ENCODE measurements around the gene KIF3B. TPM values are rescaled to one million over a fixed set of nuclear protein-coding genes. Genes with fewer than 3 reads are reported as not detected.

Gene KIF3B
- total RNA-seq, result 10 to 100 TPM; 69.3 to 90.4 (median 78.9) TPM

DNA sequence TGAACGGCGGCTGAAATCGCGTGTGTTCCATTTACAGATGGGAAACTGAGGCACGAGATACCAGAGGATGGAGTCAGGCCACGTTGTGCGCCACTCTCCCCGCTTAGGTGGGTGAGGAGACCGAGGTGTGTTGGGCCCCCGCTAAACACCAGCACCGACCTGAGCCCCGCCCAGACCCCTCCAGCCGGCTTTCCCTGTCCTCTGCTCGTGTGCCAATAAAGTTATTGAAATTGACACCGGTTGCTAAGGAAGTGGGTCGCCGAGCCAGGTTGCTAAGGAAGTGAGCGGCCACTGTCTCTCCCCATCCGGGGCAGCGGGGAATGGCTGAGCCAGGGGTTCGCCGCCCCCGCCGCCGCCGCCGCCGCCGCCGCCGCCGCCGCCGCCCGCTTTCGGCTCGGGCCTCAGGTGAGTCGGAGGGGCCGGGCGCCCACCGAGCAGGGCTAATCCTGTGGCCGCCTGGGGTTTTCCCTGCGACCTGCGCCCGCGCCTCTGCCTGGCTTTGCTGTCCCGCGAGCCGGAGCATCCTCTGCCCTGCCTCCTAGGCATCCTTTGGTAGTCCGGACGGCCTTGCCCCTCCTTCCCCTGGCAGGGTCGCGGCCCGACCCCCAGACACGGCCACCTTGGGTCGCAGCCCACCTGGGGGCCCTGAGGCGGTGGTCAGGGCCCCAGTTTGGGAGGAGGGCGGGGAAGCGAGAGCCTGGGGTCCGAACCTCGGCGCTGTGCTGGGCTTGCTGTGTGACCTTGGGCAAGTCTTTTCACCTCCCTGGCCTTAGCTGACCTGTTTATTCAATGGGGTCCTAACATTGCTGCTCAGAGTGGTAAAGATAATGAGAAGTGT is at the start of gene KIF3B:
Gene KIF3B, plus strand, starts transcription at position 291 of the 838 bp plus-strand sequence. CDS start 32,127 bp downstream, outside the sequence.
- H3K4me1 Mint-ChIP-seq (ENCODE audit: low read depth), result peaks cover 45% of the 10 kb centered on the region

GRCh38 chr20:32227744-32228688 is 49.4 kb upstream of the KIF3B start:
- Mint-ChIP-seq H3K4me3 (no peak overlapping the region), H3K27me3 (ENCODE audit: low read depth) (no peaks in the 10 kb centered on the region), H3K9me3 (no peaks in the 10 kb centered on the region), H3K4me1 (ENCODE audit: low read depth) (peaks cover 26% of the 10 kb centered on the region), H3K36me3 (ENCODE audit: insufficient read depth) (peaks cover 51% of the 10 kb centered on the region)
- DNase-seq, result no peak
- ATAC-seq, result no peak

More for the DNA sequence above, at the start of gene KIF3B:
- Mint-ChIP-seq H3K36me3 (ENCODE audit: insufficient read depth) (peaks cover 20% of the 10 kb centered on the region), H3K9me3 (no peaks in the 10 kb centered on the region), H3K4me3 (peak within 1 kb of the TSS; percentile 96), H3K27me3 (ENCODE audit: low read depth) (no peaks in the 10 kb centered on the region)
- ATAC-seq, result peak; percentile 86 to 90
- DNase-seq, result peak; percentile 78

DNA sequence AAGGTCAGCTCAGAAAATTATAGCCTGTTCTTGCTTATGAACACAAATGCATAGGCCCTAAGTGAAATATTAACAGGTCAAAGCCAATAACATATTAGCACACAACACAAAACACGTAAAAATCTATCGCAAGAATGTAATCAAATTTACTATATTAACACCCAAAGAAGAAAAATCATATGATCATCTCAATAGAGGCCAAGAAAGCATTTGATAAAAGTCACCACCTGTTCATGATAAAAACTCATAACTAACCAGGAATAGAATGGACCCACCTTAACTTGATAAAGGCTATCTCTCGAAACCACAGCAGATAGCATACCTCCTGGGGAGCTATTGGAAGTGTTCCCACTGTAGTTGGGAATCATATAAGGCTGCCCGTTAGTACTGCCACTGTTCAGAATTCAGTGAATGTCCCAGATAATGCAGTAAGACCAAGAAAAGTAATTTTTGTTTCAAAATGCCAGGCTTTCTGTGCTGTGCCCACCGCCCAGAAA is 48.2 kb upstream of the KIF3B start:
- peaks cover 56% of the 10 kb centered on the region for H3K36me3 Mint-ChIP-seq (ENCODE audit: insufficient read depth)
- no peak overlapping the region for H3K4me3 Mint-ChIP-seq
- no peaks in the 10 kb centered on the region for H3K27me3 Mint-ChIP-seq (ENCODE audit: low read depth)
- peaks cover 35% of the 10 kb centered on the region for H3K4me1 Mint-ChIP-seq (ENCODE audit: low read depth)
- DNase-seq (no peak), ATAC-seq (no peak)
- H3K9me3 Mint-ChIP-seq, result no peaks in the 10 kb centered on the region

DNA sequence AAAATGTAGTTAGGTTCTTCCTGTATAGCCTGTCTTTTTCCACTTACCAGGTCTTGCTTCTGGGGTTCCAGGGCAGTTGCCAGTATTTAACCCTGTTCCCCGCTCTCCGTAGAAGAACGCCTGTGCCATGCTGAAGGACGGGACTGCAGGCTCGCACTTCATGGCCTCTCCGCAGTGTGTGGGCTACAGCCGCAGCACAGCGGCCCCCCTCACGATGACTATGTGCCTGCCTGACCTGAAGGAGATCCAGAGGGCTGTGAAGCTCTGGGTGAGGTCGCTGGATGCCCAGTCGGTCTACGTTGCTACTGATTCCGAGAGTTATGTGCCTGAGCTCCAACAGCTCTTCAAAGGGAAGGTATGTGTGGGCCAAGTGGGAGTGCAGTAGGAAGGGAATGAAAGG is 46.7 kb upstream of the KIF3B start:
- H3K27me3 Mint-ChIP-seq (ENCODE audit: low read depth), result no peaks in the 10 kb centered on the region
- H3K4me3 Mint-ChIP-seq, result no peak overlapping the region
- no peaks in the 10 kb centered on the region for H3K9me3 Mint-ChIP-seq
- DNase-seq (no peak), ATAC-seq (no peak)
- H3K36me3 Mint-ChIP-seq (ENCODE audit: insufficient read depth), result peaks cover 62% of the 10 kb centered on the region
- peaks cover 38% of the 10 kb centered on the region for H3K4me1 Mint-ChIP-seq (ENCODE audit: low read depth)

GRCh38 chr20:32231245-32231644 is 46.2 kb upstream of the KIF3B start:
- Mint-ChIP-seq H3K4me1 (ENCODE audit: low read depth) (peaks cover 39% of the 10 kb centered on the region), H3K27me3 (ENCODE audit: low read depth) (no peaks in the 10 kb centered on the region), H3K4me3 (peak overlapping the region; percentile 17), H3K9me3 (no peaks in the 10 kb centered on the region), H3K36me3 (ENCODE audit: insufficient read depth) (peaks cover 66% of the 10 kb centered on the region)
- ATAC-seq, result no peak
- no peak for DNase-seq

DNA sequence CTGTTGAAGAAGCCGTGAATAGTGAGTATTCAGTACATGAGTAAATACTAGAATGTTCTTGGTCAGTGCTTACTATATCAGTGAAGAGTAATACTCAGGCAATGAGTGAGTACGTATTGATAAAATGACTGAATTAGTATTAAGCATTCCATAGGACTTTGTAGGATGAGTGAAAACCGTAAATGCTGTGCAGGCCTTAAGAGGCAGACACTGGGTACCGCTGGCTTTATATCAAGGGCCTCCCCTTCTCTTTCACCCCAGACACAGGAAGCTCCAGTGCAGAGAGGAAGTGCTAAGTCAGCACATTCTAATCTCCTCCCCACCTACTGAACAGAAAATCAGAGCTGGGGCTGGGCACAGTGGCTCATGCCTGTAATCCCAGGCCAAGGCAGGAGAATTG is 45.6 kb upstream of the KIF3B start:
- peak; percentile 76 for ATAC-seq
- H3K27me3 Mint-ChIP-seq (ENCODE audit: low read depth), result no peaks in the 10 kb centered on the region
- peak overlapping the region; percentile 45 for H3K4me3 Mint-ChIP-seq
- H3K9me3 Mint-ChIP-seq, result no peaks in the 10 kb centered on the region
- H3K36me3 Mint-ChIP-seq (ENCODE audit: insufficient read depth), result peaks cover 70% of the 10 kb centered on the region
- no peak for DNase-seq
- H3K4me1 Mint-ChIP-seq (ENCODE audit: low read depth), result peaks cover 39% of the 10 kb centered on the region

DNA sequence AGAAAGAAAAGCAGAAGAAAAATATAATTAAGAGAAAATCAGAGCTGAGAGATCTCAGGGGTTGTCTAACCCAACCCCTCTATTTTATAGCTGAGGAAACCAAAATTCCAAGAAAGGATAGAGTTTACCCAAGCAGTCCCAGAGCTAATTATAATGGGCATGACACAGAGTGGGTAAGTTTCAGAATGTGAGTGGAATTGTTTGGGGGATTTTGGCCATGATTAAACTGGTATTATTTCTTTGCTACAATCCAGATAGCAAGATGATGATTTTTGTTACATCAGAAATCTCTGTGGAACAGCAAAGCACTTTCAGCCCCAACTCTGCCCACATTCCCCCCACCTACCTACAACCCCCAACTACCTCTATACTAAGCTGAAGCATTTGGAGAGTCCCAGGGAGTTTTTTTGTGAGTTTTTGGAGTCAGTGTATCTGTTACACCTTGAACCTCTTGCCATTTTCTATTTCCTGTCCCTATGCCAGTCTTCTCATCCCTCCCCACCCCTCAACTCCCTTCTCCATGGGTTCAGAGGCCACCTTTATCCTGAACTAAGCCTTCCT is 45.0 kb upstream of the KIF3B start:
- Mint-ChIP-seq H3K4me1 (ENCODE audit: low read depth) (peaks cover 39% of the 10 kb centered on the region), H3K36me3 (ENCODE audit: insufficient read depth) (peaks cover 75% of the 10 kb centered on the region), H3K4me3 (peak overlapping the region; percentile 53), H3K9me3 (no peaks in the 10 kb centered on the region), H3K27me3 (ENCODE audit: low read depth) (no peaks in the 10 kb centered on the region)
- DNase-seq, result no peak
- ATAC-seq, result peak; percentile 69

DNA sequence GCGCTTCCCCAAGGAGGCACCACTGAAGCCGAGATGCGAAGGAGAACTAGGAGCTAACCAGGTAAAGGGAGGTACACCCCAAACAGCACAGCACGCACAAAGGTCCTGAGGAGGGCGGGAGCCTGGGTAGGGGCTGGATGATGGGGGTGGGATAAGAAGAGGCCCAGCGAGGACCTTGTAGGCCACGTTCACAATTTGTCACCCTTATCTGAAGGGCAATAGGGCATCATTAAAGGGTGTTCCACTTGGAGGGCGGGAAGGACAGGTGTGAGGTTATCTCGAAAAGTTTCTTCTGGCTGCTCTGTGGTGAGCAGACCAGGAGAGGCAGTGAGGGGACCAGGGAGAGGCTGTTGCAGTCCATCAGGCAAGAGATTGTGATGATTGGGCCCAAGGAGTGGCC is 44.2 kb upstream of the KIF3B start:
- Mint-ChIP-seq H3K4me1 (ENCODE audit: low read depth) (peaks cover 39% of the 10 kb centered on the region), H3K27me3 (ENCODE audit: low read depth) (no peaks in the 10 kb centered on the region), H3K4me3 (peak overlapping the region; percentile 53), H3K36me3 (ENCODE audit: insufficient read depth) (peaks cover 70% of the 10 kb centered on the region), H3K9me3 (no peaks in the 10 kb centered on the region)
- no peak for DNase-seq
- no peak for ATAC-seq

DNA sequence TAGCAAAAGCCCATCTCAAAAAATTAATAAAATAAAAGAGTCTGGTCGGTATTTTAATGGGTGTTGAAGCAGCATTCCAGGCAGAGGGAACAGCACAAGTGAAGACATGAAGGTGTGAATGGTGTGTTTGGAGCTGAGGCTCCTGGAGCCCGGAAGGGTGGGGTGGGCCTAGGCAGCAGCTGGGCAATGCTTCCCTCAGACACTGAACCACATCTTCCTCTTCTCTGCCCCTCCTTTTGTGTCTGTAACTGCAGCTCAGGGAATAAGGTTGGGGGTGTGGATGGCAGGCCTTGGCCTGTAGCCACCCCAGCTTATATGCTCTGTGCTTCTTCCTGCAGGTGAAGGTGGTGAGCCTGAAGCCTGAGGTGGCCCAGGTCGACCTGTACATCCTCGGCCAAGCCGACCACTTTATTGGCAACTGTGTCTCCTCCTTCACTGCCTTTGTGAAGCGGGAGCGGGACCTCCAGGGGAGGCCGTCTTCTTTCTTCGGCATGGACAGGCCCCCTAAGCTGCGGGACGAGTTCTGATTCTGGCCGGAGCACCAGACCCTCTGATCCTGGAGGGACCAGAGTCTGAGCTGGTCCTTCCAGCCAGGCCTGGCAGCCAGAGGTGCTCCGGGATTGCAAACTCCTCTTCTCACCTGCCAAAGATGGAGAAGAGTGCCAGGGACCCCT is 43.2 kb upstream of the KIF3B start:
- DNase-seq (no peak), ATAC-seq (no peak)
- no peak overlapping the region for H3K4me3 Mint-ChIP-seq
- H3K4me1 Mint-ChIP-seq (ENCODE audit: low read depth), result peaks cover 38% of the 10 kb centered on the region
- H3K36me3 Mint-ChIP-seq (ENCODE audit: insufficient read depth), result peaks cover 63% of the 10 kb centered on the region
- no peaks in the 10 kb centered on the region for H3K27me3 Mint-ChIP-seq (ENCODE audit: low read depth)
- no peaks in the 10 kb centered on the region for H3K9me3 Mint-ChIP-seq

GRCh38 chr20:32235331-32236047 is 42.0 kb upstream of the KIF3B start:
- Mint-ChIP-seq H3K36me3 (ENCODE audit: insufficient read depth) (peaks cover 60% of the 10 kb centered on the region), H3K4me3 (no peak overlapping the region), H3K4me1 (ENCODE audit: low read depth) (peaks cover 43% of the 10 kb centered on the region), H3K27me3 (ENCODE audit: low read depth) (no peaks in the 10 kb centered on the region), H3K9me3 (no peaks in the 10 kb centered on the region)
- ATAC-seq (no peak), DNase-seq (no peak)

- DNase-seq (no peak), ATAC-seq (no peak)
- no peak overlapping the region for H3K4me3 Mint-ChIP-seq
- no peaks in the 10 kb centered on the region for H3K27me3 Mint-ChIP-seq (ENCODE audit: low read depth)
- no peaks in the 10 kb centered on the region for H3K9me3 Mint-ChIP-seq
- peaks cover 55% of the 10 kb centered on the region for H3K36me3 Mint-ChIP-seq (ENCODE audit: insufficient read depth)
- H3K4me1 Mint-ChIP-seq (ENCODE audit: low read depth), result peaks cover 39% of the 10 kb centered on the region
These were observed 41.4 kb upstream of the KIF3B start for GRCh38 chr20:32236048-32236533.

- Mint-ChIP-seq H3K27me3 (ENCODE audit: low read depth) (no peaks in the 10 kb centered on the region), H3K36me3 (ENCODE audit: insufficient read depth) (peaks cover 47% of the 10 kb centered on the region), H3K9me3 (no peaks in the 10 kb centered on the region), H3K4me3 (no peak overlapping the region), H3K4me1 (ENCODE audit: low read depth) (peaks cover 32% of the 10 kb centered on the region)
- no peak for DNase-seq
- ATAC-seq, result no peak
These were observed 40.6 kb upstream of the KIF3B start for GRCh38 chr20:32236819-32237218.

DNA sequence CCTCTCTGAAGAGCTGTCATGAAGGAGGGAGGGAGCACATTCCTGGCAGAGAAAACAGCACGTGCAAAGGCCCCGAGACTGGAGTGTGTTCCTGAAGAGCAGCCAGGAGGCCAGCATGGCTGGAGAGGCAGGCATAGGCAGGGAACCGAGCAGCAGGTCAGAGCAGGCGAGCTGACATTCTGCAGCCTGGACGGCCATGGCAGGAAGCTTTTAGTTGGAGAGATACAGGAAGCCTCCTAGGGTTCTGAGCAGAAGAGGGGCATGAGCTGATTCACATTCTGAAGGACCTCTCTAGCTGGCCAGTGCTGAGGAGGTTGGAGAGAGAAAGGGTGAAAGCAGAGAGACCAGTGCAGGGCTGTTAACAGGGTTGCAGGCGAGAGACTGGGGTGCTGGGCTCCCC is 40.0 kb upstream of the KIF3B start:
- no peak for ATAC-seq
- DNase-seq, result no peak
- Mint-ChIP-seq H3K36me3 (ENCODE audit: insufficient read depth) (peaks cover 46% of the 10 kb centered on the region), H3K4me3 (no peak overlapping the region), H3K27me3 (ENCODE audit: low read depth) (no peaks in the 10 kb centered on the region), H3K9me3 (no peaks in the 10 kb centered on the region), H3K4me1 (ENCODE audit: low read depth) (peaks cover 26% of the 10 kb centered on the region)
